HG02642 (cell line): ENCODE data around the gene MACROD2.

ENCODE experiments used
- ATAC-seq: cut with Tn5 transposase; IDR thresholded peaks from one replicate; pipeline ENCODE4 v1.9.1; 2021; ENCODE audit warnings: mild to moderate bottlenecking; ENCODE audit not compliant: unreplicated experiment, poor library complexity

MACROD2 gene

DNA sequence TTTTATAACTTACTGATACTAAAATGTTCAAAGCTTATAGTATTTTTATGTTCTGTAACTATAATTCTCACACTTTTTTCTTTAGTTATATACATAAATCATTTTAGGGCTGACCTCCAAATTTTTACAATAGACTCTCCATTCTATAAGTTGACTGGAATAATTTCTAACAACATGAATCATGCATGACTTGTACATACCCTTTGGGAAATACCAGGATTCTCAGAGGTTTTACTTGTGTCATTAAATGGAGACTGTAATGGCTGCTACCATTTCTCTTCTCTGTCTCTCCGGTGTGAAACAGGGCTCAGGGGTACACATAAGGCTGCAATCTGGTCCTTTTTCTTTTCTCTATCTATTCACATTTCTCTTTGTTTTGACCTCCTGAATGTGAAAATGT is 564.3 kb downstream of the MACROD2 start:
- no peak for ATAC-seq

DNA sequence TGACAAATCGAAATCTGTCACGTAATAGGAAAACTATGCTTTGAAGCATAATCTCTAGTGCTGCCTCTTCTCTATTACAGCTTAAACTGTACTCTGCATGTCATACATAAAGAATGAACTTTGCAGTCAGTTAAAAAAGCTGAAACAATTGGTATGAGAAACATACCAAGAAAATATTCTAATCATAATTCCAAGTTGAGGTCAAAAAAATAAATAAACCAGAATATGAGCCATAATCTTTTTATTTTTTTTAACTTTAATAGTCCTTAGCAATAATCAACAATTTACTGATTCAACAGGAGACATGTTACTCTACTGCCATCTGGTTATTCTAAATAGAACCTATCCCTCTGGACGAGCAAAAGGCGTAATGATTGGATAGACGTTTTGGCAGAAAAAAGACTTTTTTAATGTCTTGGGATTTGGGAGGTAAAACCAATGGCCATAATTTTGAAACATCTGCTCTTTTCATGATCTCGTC is 566.5 kb downstream of the MACROD2 start:
- ATAC-seq = no peak

DNA sequence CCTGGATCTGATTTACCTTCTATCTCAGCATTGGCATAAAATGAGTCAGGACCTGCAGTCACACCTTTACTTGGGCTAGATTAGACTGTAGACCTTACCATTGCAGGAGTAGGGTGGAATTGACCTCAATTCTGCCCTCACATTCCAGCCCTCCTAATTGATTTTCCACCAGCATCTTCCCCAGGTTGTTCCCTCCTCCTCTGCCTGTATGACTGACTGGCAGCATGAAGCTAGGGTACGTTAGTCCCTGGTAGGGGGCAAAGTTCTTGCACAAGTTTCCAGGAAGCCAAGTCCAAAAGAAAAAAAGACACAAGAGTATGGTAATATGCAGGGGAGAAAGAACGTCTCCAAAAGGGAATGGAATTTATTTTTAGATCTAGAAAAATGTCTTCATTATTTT is 567.7 kb downstream of the MACROD2 start:
- ATAC-seq = no peak

DNA sequence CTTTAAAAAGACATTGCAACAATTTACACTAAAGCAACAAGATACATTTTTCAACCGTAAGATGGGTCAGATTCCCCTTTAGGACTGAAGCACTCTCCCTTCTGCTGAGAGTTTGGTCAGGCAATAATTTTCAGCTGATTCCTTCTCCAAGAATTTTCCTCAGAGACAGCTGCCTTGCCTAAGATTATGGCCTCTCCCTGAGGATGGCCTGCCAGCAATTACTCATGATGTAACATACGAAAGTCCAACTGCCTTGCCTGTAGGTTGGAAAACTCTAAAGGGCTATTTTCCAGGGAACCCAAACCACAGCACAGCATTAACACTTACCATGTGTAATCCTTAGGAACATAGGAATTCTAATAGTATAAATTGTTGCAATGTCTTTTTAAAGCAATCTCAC is 571.2 kb downstream of the MACROD2 start:
- no peak for ATAC-seq

DNA sequence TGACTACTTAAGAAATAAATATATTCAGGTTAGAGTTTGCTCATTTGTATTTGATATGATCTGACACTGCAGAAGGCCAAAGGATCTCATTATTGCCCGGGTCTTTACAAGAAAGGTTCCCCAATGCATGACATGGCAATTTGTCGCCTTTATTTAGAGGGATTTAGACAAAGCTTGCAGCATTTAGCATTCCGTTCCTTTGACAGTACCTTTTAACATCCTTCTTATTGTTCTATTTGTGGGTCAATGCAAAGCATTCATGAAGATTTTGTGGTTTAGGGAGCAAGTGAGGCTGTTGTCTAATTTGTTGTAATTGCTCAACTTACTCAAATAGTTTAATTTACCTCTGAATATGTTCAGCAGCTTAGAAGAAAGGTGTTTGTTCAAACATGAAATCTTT is 572.9 kb downstream of the MACROD2 start:
- no peak for ATAC-seq

DNA sequence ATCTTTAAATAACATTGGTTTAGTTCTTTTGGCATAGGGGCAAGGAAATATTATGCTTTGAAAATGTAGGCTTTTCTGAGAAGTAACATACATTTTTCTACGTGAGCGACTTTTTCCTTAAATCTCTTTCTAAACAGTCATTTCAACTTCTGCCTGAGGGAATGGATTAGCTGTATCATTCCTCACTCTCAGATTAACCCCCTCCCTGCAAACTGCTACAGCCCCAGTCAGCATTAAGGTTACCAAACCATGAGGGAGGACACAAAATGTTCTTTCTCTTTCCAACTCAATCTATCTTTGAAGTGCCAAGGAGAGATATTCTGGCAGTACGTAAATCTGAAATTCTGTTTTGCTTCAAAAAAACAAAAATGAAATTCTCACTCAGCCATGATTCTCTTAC is 573.4 kb downstream of the MACROD2 start:
- ATAC-seq = no peak

DNA sequence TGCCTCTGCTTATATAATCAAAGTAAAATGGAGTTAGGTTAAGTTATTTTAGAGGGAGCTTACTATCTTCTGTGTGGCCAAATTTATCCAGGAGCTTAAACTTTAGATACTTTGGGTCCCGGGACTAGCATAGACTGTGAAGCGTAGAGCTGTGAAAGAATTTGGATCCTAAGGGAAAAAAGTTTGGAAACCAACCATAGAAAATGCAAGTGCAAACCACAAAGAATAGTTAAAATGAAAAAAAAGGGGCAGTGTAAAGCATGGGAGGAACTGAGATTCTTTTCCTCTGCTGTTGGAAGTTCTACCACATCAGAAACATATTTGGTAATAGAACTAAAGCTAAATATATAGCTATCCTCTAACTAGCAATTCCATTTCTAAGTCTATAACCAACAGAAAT is 574.3 kb downstream of the MACROD2 start:
- ATAC-seq = no peak

DNA sequence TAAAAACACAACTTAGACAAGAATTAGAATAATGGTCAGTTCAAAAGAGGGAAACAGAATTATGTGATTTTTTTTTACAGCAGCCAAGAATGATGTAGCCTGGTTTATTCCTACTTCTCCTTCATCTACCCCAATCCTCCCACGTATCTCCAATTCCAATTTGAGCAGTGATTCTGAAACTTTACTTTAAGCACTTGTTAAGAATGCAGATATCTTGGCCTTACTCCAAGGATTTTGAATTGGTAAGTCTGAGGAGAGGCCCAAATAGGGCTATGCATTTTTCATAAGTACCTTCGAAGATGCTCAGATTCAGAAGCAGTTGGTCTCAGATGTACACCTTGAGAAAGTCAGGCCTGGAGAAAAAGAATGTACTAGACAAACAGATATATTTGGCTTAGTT is 575.5 kb downstream of the MACROD2 start:
- ATAC-seq = no peak

DNA sequence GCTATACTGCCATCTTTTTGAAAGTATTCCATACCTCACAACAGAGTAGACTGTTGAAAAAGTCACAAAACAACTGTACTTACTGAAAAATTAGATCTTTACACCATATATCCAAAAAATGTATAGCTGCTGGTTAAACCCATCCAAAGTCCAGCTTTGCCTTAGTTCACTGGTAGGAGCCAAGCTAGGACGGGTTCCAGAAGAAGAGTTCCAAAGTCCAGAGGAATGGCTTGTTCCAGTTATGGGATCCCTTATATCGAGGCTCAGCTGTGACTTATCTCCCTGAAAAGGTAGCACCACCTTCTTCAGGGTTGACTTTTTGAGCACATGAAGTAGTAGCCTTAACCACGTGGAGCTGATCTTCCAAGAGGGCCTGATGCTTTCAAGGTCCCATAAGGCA is 578.4 kb downstream of the MACROD2 start:
- ATAC-seq = no peak

DNA sequence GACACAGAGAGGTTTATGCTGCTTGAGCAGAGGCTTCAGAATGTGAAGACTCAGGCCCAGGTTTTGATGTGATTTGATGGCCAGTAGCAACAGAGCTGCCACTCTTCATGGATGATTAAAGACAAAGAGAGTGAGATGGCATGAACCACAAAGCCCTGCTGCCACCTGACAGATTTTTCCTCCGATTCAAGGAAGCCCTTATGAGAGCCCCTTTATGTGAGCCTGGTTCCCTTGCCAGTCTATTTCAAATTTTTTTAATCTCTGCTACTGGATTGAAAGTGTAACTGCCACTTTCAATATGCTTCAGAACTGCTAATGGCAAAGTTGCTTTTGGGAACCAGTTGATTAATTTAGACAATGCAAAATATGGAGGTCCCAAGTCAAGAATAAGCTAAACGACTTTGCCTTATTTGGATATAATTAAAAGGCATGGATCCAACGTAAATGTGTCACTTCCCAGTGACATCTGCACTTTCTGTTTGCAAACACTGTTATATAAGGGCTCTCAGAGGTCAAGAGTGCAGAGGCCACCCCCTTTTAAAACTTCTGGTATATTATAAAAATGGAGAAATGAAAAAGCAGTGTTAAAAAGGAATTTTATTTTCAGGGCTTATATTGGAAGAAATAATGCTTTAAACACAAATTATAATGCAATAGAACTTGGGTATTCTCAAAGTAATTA is 581.0 kb downstream of the MACROD2 start:
- no peak for ATAC-seq

DNA sequence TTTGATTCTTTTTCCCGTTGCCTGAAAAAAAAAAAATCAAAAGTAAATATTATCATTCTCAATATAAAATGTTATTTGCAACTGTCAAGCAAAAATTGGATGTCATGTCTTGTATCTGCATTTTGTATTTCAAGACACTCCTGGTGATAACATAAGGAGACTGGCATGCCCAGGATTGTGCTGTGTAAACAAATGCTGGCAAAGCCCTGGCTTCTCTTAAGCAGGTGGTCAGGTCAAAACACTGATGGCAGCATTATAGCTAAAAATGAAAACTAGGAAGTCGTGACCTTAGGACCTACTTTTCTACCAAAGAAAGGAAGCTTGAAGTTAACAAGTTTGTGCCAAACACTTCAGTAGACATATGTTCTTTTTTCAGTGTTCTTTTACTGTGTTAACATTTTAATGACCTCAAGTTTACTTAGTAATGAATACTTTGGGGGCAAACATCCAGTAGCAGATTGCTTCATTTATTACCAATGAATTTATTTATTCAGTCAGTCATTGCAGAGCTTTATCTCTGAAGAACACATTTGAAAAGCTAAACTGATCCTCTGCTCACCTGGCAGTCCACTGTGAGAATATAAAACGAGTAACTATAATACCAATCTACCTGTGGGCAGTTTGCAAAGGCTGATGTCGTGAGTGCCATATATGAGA is 585.2 kb downstream of the MACROD2 start:
- ATAC-seq = no peak

DNA sequence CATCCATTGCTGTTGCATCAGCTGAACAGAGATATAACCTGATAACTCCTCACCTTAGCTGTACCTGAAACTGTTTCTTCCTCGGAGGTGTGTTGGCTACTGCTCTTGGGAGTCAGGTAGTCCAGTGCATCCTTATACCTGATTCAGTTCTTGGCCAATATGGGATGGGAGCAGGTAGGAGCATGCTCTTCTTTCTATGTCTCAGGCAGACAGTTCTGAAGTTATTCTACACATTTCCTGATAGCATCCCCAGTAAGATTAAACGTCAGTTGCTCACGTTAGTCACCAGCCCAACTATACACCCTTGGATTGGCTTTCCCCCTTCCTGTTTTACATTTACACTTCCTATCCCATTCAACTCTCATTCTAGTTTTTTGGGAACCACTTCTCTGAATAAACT is 586.4 kb downstream of the MACROD2 start:
- ATAC-seq = no peak

DNA sequence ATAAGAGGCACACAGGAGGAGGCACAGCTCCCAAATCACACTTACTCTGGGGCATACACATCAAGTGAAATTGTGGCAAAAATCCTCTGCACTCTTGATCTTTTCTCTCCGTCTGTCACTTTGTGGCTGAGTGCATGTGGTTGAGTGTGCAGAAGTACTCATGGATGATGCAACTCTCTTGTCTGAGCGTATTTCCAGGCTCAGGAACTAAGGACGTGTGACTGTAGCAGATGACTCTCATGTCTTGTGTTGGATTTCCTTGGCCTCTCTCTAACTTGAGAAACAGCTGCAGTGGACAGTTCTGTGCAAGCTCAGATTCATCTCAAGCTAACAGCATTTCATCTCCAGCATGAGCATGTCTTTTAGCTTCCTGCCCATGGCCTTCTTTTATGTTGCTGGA is 587.5 kb downstream of the MACROD2 start:
- ATAC-seq = no peak

DNA sequence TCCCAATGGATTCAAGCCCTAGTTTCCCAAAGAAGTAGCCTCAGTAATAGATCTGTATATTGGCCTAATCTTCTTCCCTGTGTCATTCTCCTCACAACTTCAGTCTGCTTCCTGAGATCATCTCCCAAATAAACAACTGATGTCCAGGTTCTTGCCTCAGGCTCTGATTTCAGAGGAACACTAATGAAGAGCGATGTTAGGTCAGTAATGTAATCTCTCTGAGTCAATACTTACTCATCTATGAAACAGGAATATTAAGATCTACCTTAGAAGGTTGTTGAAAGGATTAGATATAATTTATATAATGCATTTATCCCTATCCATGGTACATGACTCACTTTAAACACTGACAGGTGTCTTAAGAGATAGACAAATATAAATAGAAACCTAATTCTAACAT is 588.1 kb downstream of the MACROD2 start:
- ATAC-seq = no peak

DNA sequence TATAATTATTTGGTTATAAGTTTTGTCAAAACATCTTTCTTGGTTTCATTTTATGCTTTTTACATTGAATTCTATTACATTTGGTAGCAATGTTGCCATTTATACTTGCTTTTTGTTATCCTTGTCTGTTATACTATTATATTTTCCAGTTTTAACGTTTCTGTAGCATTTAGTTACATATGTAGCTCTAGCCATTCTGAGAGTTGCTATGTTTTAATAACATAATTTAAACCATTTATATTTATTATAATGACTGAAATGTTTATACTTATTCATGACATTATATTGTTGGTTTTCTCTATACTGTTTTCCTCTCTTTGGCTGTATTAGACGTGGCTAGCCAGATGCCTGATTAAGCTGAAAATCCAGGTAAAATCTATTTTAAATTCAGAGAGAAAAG is 594.1 kb downstream of the MACROD2 start:
- no peak for ATAC-seq

DNA sequence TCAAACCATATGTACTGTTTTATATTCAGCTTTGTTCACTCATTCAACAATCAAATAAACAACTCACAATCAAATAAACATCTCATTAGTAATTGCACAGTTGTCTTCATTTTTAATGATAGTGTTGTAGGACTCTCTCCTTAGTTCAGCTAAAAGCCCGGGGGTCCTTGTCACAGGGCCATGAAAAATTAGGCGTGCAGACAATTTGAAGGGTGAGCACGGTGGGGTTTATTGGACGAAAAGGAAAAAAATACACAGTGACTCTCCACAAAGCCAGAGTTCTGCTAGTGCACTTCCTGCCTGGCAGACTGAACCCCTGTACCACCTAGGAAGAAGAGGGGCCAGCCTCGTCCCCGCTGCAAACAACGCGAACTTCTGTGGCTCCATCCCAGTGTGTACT is 599.7 kb downstream of the MACROD2 start:
- no peak for ATAC-seq

DNA sequence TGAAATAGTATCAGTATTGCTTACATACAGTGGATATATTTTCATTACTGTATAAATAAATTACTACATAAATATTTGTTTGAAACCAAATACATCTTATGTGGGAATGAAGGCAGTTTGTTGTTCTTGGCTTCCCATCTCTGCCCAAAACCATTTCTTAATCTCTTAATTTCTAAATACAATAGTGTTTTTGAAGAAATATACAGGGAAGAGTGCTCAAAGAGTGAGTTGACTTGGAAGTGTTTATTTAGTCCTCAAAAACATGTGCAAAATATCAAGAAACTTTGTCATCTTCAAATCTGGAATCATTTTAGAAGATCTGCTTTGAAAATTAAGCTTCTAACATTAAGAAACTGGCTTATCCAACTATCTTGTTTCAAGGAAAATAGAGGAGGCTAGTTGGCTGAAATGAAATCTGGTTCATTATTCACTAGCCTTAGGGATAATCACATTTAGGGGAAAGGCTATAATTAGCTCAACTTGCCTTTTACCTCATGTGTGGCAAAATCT is 601.9 kb downstream of the MACROD2 start:
- ATAC-seq = no peak

DNA sequence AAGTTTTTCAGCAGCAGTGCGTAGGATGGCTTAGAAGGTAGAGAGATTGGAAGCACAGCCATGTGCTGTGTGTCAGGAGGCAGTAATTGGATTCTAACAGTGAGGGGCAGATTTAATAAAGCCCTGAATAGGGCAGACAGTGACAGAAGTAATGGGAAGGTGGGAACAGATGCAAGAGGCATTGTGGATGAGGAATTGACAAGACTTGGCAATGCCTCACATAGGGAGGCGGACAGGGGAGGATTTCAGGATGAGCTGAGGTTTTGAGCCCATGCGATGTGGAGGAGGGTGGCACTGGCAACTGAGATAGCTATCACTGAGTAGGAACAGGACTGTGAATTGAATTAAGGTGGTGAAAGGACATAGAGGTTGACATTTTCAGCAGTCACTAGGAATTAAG is 604.3 kb downstream of the MACROD2 start:
- ATAC-seq = no peak

DNA sequence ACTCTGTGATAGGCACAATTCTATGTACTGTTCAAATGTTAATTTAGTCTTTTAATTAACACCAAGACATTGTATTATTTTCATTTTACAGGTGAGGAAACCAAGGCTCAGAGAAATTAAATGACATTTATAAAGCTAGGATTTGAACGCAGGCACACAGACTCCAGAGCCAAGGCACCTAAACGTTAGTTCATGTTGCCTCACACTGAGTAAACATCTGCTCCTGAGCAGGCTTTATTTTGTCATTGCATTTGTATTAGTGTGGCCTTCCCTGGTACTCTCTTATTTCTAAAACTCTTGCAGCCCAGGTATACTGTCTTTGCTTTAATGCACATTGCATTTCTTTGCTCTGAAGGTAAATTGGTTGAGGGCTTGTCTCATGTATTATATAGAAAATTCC is 605.2 kb downstream of the MACROD2 start:
- no peak for ATAC-seq

DNA sequence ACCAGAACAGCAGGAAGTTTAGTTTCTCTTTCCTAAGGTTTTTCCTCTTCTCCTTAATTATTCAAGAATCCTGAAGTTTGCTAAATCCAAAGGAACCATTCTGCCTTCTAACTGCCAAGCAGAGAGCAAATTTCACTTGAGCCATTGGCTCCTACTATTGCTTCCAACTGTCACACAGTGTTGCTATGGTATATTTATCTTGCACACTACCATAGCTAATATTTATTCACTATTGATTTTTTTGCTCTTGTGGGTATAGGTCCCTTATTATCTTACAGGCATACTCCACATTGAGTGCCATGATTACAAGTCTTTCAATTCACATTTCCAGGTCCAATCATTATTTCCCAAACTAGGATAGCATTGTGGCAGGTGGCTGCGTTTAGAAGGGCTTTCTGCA is 608.8 kb downstream of the MACROD2 start:
- no peak for ATAC-seq

DNA sequence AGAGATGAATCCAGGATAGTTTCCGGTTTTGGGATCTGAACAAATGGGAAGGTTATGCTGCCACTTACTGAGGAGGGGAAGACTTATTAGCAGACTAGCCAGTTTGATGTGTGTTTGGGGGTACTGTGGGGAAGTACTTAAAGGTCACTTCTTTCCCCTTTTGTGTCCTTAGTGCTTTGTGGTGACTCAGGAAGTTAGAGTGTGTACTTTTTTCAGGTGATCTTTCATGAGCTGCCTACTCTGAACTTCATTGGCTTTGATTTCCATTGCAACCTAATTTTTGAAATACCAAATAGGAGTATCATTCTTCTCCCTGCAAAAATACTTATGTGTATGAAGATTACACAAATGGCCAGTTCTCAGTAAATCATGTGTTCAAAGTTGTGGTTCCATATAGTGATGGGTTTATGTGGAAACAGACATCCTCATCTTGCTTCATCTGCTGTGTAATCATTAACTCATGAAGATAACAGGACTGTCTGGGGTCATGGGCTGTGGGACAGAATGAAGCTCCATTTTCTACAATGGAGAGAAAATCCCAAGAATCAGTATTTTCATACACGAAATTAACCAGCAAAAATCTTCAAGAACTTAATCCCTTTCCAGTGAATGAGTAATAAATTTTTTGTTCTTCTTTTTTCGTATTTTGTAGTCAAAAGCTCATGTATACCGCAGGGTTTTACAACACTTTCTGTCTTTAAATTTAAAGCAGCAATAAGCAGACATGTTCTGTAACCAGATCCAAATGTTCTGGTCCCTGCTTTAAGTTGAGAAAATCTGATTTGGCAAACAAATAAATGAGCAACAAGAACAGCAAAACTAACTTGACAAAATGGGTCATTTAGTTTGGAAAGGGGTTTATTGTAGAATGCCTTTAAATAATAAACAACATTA is 614.3 kb downstream of the MACROD2 start:
- ATAC-seq = no peak
